Stimulated activated CD8-positive, alpha-beta memory T cell treated with anti-CD3 and anti-CD28 coated beads, Interleukin-2, amount 100 ng/mL, for 48 hours (primary cell): ENCODE measurements around the gene C16orf92.

Experiments used
- DNase-seq, 2 donors: peaks; one replicate each; pipeline ENCODE4 v3.0.0-alpha.2; 2020; ENCODE audit warnings: low read depth in 2 of 2

C16orf92 gene

GRCh38 chr16:29989111-29989858, 33.7 kb upstream of the C16orf92 start:
- DNase-seq = no peak

GRCh38 chr16:29990034-29990433, 33.0 kb upstream of the C16orf92 start:
- no peak for DNase-seq

GRCh38 chr16:29990883-29991570, 32.0 kb upstream of the C16orf92 start:
- no peak for DNase-seq

GRCh38 chr16:29991571-29991904, 31.5 kb upstream of the C16orf92 start:
- no peak for DNase-seq

- DNase-seq = no peak
Measured at GRCh38 chr16:29992344-29992967, 30.5 kb upstream of the C16orf92 start.

GRCh38 chr16:29993191-29993902, 29.7 kb upstream of the C16orf92 start:
- no peak for DNase-seq

- no peak for DNase-seq
Measured at GRCh38 chr16:29993903-29994599, 28.9 kb upstream of the C16orf92 start.

- DNase-seq = peak; percentile 49 to 66
Measured at GRCh38 chr16:29994600-29995323, 28.2 kb upstream of the C16orf92 start.

- DNase-seq = peak; percentile 78 to 84
Measured at GRCh38 chr16:29995324-29995910, 27.6 kb upstream of the C16orf92 start, which contains the start of gene HIRIP3. Gene HIRIP3 (minus strand): TSS chr16:29995617. CDS start chr16:29995605, 12 bp downstream.

GRCh38 chr16:29995911-29996765, 26.9 kb upstream of the C16orf92 start, which contains the start of gene INO80E:
Gene INO80E (plus strand): TSS chr16:29996241. CDS start chr16:29996311, 70 bp downstream.
- peak; percentile 99 for DNase-seq

- no peak for DNase-seq
Measured at GRCh38 chr16:29996766-29997250, 26.2 kb upstream of the C16orf92 start.

GRCh38 chr16:29999605-30000004, 23.4 kb upstream of the C16orf92 start:
- DNase-seq = no peak

GRCh38 chr16:30000735-30001631, 22.0 kb upstream of the C16orf92 start:
- DNase-seq = no peak

- no peak for DNase-seq
Measured at GRCh38 chr16:30002614-30003346, 20.2 kb upstream of the C16orf92 start.

GRCh38 chr16:30003670-30004423, 19.2 kb upstream of the C16orf92 start:
- no peak for DNase-seq

- DNase-seq = no peak
Measured at GRCh38 chr16:30004424-30004776, 18.6 kb upstream of the C16orf92 start.

- DNase-seq = no peak
Measured at GRCh38 chr16:30004811-30005242, 18.2 kb upstream of the C16orf92 start.
